Tibial nerve (tissue), 3 donors: ENCODE results near the gene SLIT3.

Experiments used
- POLR2A ChIP-seq, 2 donors: fragments of 450-650 bp; IDR thresholded peaks; one replicate each; pipeline ENCODE4 v1.6.1; 2017; ENCODE audit warnings: antibody characterized with exemption in 2 of 2, mild to moderate bottlenecking in 2 of 2, moderate library complexity in 2 of 2
- TF ChIP-seq, protein P1 (sequence below), 5 experiments: fragments of 200-600 bp in 3 of 5; fragments of 450-650 bp in 2 of 5; sonication (generic) in 3 of 5; IDR thresholded peaks; one replicate each; pipeline ENCODE4 v1.5.1; 2016 to 2019; ENCODE audit warnings: antibody characterized with exemption in 5 of 5, mild to moderate bottlenecking in 3 of 5, moderate library complexity in 2 of 5

DNA sequence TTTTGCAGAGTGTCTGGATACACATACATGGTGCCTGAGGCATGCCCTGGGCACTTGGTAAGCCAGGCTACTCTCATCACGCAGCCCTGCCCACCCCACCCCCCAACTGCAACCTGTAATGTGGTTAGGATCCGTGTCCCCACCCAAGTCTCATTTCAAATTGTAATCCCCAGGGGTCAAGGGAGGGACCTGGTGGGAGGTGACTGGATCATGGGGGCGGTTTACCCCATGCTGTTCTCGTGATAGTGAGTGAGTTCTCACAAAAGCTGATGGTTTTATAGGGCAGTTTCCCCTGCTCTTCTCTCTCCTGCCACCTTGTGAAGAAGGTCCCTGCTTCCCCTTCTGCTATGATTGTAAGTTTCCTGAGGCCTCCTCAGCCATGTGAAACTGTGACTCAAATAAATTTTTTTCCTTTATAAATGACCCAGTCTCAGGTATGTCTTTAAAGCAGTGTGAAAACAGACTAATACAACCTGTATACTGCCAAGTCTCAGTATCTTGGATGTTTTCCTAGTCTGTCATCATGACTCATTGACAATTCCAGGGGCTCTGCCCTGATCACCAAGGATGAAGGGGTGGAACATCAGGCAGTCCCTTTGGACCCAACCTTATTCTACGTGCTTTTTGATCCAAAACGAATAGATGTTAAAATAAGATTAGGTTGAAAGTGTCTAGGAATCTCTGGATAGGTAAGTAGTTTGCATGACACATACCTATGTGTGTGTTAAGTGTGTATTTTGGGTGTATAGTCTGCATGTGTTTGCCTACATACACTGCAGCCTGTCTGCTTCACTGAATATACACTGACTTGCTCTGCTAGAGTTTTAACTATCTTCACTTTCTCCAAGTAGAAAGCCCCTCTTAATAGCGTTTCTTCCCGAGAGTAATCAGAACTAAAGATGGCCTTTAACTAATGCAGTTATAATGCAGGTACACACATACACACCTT, 293.8 kb downstream of the SLIT3 start:
- TF ChIP-seq, protein P1, sequence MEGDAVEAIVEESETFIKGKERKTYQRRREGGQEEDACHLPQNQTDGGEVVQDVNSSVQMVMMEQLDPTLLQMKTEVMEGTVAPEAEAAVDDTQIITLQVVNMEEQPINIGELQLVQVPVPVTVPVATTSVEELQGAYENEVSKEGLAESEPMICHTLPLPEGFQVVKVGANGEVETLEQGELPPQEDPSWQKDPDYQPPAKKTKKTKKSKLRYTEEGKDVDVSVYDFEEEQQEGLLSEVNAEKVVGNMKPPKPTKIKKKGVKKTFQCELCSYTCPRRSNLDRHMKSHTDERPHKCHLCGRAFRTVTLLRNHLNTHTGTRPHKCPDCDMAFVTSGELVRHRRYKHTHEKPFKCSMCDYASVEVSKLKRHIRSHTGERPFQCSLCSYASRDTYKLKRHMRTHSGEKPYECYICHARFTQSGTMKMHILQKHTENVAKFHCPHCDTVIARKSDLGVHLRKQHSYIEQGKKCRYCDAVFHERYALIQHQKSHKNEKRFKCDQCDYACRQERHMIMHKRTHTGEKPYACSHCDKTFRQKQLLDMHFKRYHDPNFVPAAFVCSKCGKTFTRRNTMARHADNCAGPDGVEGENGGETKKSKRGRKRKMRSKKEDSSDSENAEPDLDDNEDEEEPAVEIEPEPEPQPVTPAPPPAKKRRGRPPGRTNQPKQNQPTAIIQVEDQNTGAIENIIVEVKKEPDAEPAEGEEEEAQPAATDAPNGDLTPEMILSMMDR (IDR thresholded peaks at IDR 0.05): no peak
- no peak for TF ChIP-seq POLR2A (IDR thresholded peaks at IDR 0.05)
